Left lung (tissue), 14 donors: ENCODE measurements around the gene CDX1. TPM values are rescaled to one million over a fixed set of nuclear protein-coding genes. Genes with fewer than 3 reads are reported as not detected.

Experiments used
- ATAC-seq: fragments of 200-7000 bp; cut with Tn5 transposase; one replicate; pipeline ENCODE4 v1.9.1; 2020; ENCODE audit warnings: moderate library complexity
- DNase-seq, 4 donors: peaks; one replicate each; pipeline ENCODE4 v3.0.0-alpha.2; 2013 to 2020
- H3K27ac ChIP-seq, 2 donors: fragments of 200-600 bp; sonication (generic) in 1 of 2; one replicate each; pipeline versions ENCODE4 v1.5.0 to v1.8.0; 2020 to 2021
- H3K27me3 ChIP-seq, 2 donors: fragments of 200-600 bp; sonication (generic) in 1 of 2; one replicate each; pipeline versions ENCODE4 v1.5.0 to v1.8.0; 2020 to 2021
- H3K36me3 ChIP-seq, 2 donors: fragments of 200-600 bp; sonication (generic) in 1 of 2; one replicate each; pipeline versions ENCODE4 v1.5.0 to v1.8.0; 2020 to 2021
- H3K4me1 ChIP-seq, 2 donors: fragments of 200-600 bp; one replicate each; pipeline ENCODE4 v1.8.0; 2021
- H3K4me3 ChIP-seq, 2 donors: fragments of 200-600 bp; sonication (generic) in 1 of 2; one replicate each; pipeline versions ENCODE4 v1.5.0 to v1.8.0; 2020 to 2021; ENCODE audit warnings: mild to moderate bottlenecking in 1 of 2
- H3K9me3 ChIP-seq, 2 donors: fragments of 200-600 bp; sonication (generic) in 1 of 2; one replicate each; pipeline versions ENCODE4 v1.5.0 to v1.8.0; 2020 to 2021
- intact Hi-C, 2 donors: fragments of 100-400 bp; cut with DNase I; formaldehyde crosslinking; loops; one replicate each; pipeline versions ENCODE4 v1.11.2 to v1.14.2; 2022
- long read RNA-seq, 12 donors: library from polyadenylated mRNA in 2 of 12; unstranded in 2 of 12; transcript quantifications; one replicate each; pipeline ENCODE4 v2.0.0 and lab custom pipeline, GENCODE V29; 2019 to 2026
- polyA plus RNA-seq, 6 donors: library from polyadenylated mRNA; unstranded; fragments of 120-200 nt; gene quantifications; one replicate each; pipeline ENCODE4 v1.2.1, GENCODE V29; 2013; ENCODE audit not compliant: insufficient read length in 6 of 6
- total RNA-seq, 2 donors: library from RNA; stranded (reverse); fragmentation: NEBNext Ultra II Directional; extraction: Animal tissue kit (Norgen Biotek cat#: 25700); gene quantifications; one replicate each; pipeline ENCODE4 v1.2.1, GENCODE V29; 2021
- TF ChIP-seq, protein P1 (sequence below), 2 donors: fragments of 200-600 bp; sonication (generic) in 1 of 2; IDR thresholded peaks; one replicate each; pipeline versions ENCODE4 v1.5.0 to v1.8.0; 2021; ENCODE audit warnings: antibody characterized with exemption in 2 of 2
- donor health status: DM: no; HTN: yes; CAD: no.
- donor health status: DM: no; HTN: no; CAD: no.

CDX1 gene
- total RNA-seq (under 1 TPM in 1 of 2 donors, not detected in 1; 0.52 TPM), polyA plus RNA-seq (under 1 TPM; 0.14 to 0.60 (median 0.33) TPM)
- long read RNA-seq, donor 1 = 0 reads
- long read RNA-seq, donor 2, partial matches to known transcripts = 0 of 1 reads
- long read RNA-seq, donor 2, other reads (novel, unspliced or antisense) = 0 of 1 reads
- long read RNA-seq, donor 3 = 0 reads
- long read RNA-seq, donor 4, partial matches to known transcripts = 0 of 1 reads
- long read RNA-seq, donor 4, other reads (novel, unspliced or antisense) = 1 of 1 reads
- long read RNA-seq, donor 5 = 0 reads
- long read RNA-seq, donor 6 = 0 reads
- long read RNA-seq, donor 7 = 0 reads
- long read RNA-seq, donor 8 = 0 reads
- long read RNA-seq, donor 9 = 0 reads
- long read RNA-seq, donor 10, partial matches to known transcripts = 1 of 2 reads
- long read RNA-seq, donor 10, other reads (novel, unspliced or antisense) = 1 of 2 reads
- long read RNA-seq, donor 11 = 0 reads
- long read RNA-seq, donor 12 = 0 reads

DNA sequence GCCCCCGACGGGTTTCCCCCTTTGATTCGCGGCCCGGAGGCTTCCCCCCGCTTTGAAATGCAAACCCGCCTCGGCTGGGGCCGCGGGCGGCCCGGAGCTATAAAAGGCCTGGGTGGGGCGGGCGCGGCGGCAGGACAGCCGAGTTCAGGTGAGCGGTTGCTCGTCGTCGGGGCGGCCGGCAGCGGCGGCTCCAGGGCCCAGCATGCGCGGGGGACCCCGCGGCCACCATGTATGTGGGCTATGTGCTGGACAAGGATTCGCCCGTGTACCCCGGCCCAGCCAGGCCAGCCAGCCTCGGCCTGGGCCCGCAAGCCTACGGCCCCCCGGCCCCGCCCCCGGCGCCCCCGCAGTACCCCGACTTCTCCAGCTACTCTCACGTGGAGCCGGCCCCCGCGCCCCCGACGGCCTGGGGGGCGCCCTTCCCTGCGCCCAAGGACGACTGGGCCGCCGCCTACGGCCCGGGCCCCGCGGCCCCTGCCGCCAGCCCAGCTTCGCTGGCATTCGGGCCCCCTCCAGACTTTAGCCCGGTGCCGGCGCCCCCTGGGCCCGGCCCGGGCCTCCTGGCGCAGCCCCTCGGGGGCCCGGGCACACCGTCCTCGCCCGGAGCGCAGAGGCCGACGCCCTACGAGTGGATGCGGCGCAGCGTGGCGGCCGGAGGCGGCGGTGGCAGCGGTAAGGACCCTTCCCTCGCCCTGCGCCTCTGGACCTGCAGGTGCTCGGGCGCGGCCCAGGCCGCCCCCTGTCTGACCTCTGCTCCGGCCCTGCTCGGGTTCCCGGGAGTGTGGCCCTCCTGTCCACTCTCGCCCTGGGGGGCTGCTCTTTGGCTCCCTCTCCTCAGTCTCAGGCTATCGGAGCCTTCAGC, at the start of gene CDX1:
Gene CDX1, plus strand, starts transcription at position 129 of the 862 bp plus-strand sequence. Its CDS starts 99 bp downstream, at position 228.
- TF ChIP-seq, protein P1, sequence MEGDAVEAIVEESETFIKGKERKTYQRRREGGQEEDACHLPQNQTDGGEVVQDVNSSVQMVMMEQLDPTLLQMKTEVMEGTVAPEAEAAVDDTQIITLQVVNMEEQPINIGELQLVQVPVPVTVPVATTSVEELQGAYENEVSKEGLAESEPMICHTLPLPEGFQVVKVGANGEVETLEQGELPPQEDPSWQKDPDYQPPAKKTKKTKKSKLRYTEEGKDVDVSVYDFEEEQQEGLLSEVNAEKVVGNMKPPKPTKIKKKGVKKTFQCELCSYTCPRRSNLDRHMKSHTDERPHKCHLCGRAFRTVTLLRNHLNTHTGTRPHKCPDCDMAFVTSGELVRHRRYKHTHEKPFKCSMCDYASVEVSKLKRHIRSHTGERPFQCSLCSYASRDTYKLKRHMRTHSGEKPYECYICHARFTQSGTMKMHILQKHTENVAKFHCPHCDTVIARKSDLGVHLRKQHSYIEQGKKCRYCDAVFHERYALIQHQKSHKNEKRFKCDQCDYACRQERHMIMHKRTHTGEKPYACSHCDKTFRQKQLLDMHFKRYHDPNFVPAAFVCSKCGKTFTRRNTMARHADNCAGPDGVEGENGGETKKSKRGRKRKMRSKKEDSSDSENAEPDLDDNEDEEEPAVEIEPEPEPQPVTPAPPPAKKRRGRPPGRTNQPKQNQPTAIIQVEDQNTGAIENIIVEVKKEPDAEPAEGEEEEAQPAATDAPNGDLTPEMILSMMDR (IDR thresholded peaks at IDR 0.05) = no peak
- Histone ChIP-seq H3K4me1 (no peaks in the 10 kb centered on the region), H3K36me3 (no peaks in the 10 kb centered on the region), H3K9me3 (no peaks in the 10 kb centered on the region), H3K27me3 (peaks cover 9 to 57% of the 10 kb centered on the region in 2 donors), H3K4me3 (no peak within 1 kb of the TSS), H3K27ac (no peak within 1 kb of the TSS)
- intact Hi-C loops = no loop called here
- DNase-seq = no peak
- ATAC-seq = no peak

- intact Hi-C loops = no loop called here
- DNase-seq (peak in 1 of 4 donors; percentile 17), ATAC-seq (no peak)
- Histone ChIP-seq H3K9me3 (no peaks in the 10 kb centered on the region), H3K27me3 (no peaks in the 10 kb centered on the region), H3K4me1 (peaks cover 2 to 19% of the 10 kb centered on the region in 2 donors), H3K27ac (no peak overlapping the region), H3K4me3 (no peak overlapping the region), H3K36me3 (peaks cover 0 to 11% of the 10 kb centered on the region in 2 donors)
- TF ChIP-seq, protein P1 (IDR thresholded peaks at IDR 0.05) = no peak
These were observed 48.5 kb upstream of the CDX1 start for GRCh38 chr5:150117945-150118560.

DNA sequence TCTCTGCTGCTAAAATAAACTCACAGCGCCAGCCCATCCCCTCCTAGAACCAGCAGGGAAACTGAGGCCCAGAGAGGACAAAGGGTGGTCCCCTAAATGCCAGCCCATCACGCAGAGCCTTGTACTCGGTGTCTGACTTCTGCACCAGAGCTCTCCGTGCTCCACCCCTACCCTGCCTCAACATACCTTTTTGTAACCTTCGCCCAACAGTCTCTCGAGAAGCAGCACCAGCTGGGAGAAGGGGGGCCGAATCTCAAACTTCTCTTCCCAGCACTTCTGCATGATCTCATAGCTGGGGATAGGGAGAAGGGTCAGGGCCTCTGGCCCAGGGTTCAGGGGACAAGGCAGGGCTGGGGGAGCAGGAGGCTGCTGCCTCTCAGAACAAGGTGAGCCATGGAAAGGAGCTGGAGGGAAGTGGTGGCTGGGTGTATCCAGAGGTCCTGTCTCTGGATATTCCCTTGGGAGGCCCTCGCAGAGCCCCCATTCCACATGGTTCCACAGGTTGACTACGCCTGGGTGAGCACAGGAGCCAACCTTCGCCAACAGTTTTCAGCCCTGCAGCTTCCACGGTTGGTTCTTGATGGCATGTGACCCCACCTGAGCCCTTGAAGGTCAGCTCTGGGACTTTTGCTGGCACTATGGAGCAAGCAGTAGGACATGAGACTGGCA, 47.9 kb upstream of the CDX1 start:
- Histone ChIP-seq H3K4me3 (no peak overlapping the region), H3K36me3 (peaks cover 0 to 13% of the 10 kb centered on the region in 2 donors)
- peak in 1 of 4 donors; percentile 30 for DNase-seq

GRCh38 chr5:150119421-150120061, 47.0 kb upstream of the CDX1 start:
- ATAC-seq = no peak
- intact Hi-C loops = no loop called here

More for the DNA sequence above, 47.9 kb upstream of the CDX1 start:
- Histone ChIP-seq H3K9me3 (no peaks in the 10 kb centered on the region), H3K27ac (no peak overlapping the region), H3K4me1 (peaks cover 0 to 18% of the 10 kb centered on the region in 2 donors), H3K27me3 (no peaks in the 10 kb centered on the region)
- ATAC-seq = no peak
- intact Hi-C loops = no loop called here
- TF ChIP-seq, protein P1 (IDR thresholded peaks at IDR 0.05) = no peak

More at GRCh38 chr5:150119421-150120061, 47.0 kb upstream of the CDX1 start:
- no peaks in the 10 kb centered on the region for H3K27me3 ChIP-seq
- peak in 1 of 4 donors; percentile 32 for DNase-seq
- TF ChIP-seq, protein P1 (IDR thresholded peaks at IDR 0.05) = no peak
- H3K27ac ChIP-seq = no peak overlapping the region
- no peak overlapping the region for H3K4me3 ChIP-seq
- no peaks in the 10 kb centered on the region for H3K9me3 ChIP-seq
- H3K4me1 ChIP-seq = peaks cover 0 to 25% of the 10 kb centered on the region in 2 donors
- peaks cover 0 to 22% of the 10 kb centered on the region in 2 donors for H3K36me3 ChIP-seq
